Esophagus squamous epithelium (tissue), 4 donors: ENCODE data around the gene STK10.

Source experiments
- POLR2A ChIP-seq, 4 donors: fragments of 450-650 bp; IDR thresholded peaks; one replicate each; pipeline ENCODE4 v1.6.1; 2017; ENCODE audit warnings: antibody characterized with exemption in 4 of 4, mild to moderate bottlenecking in 4 of 4, moderate library complexity in 3 of 4
- TF ChIP-seq, protein P1 (sequence below), 6 experiments: fragments of 450-650 bp in 4 of 6; fragments of 200-600 bp in 2 of 6; sonication (generic) in 2 of 6; IDR thresholded peaks; one replicate each; pipeline ENCODE4 v1.5.1; 2016 to 2019; ENCODE audit warnings: antibody characterized with exemption in 6 of 6, mild to moderate bottlenecking in 4 of 6, moderate library complexity in 4 of 6

DNA sequence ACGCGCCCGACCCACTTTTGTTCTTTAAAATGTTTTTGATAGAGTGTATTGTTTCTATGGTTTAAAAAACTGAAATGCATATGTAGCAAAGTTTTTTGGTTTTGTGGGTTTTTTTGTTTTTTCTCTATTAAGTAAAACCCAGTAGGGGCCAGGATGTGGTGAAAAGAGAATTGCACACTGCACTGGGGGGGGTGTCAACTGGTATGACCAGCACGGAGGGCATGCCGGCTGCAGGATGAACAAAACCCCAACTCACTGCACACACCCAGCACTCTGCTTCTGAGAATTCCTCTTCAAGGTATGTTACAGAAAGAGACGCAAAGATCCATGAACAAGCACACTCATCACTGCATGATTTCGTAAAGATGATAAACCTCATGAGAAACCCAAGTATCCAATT lies 75.0 kb downstream of the STK10 start:
- TF ChIP-seq, protein P1, sequence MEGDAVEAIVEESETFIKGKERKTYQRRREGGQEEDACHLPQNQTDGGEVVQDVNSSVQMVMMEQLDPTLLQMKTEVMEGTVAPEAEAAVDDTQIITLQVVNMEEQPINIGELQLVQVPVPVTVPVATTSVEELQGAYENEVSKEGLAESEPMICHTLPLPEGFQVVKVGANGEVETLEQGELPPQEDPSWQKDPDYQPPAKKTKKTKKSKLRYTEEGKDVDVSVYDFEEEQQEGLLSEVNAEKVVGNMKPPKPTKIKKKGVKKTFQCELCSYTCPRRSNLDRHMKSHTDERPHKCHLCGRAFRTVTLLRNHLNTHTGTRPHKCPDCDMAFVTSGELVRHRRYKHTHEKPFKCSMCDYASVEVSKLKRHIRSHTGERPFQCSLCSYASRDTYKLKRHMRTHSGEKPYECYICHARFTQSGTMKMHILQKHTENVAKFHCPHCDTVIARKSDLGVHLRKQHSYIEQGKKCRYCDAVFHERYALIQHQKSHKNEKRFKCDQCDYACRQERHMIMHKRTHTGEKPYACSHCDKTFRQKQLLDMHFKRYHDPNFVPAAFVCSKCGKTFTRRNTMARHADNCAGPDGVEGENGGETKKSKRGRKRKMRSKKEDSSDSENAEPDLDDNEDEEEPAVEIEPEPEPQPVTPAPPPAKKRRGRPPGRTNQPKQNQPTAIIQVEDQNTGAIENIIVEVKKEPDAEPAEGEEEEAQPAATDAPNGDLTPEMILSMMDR (IDR thresholded peaks at IDR 0.05): no peak
- TF ChIP-seq POLR2A (IDR thresholded peaks at IDR 0.05): no peak
